Activated naive CD4-positive, alpha-beta T cell (primary cell): ENCODE data around the gene PDC.
"Not testable (repeated sequence)": the region's sequence is repeated elsewhere in the genome, so short reads cannot be mapped to it uniquely, and the experiment has no call there.

Experiments
- DNase-seq, 4 experiments: peaks; one replicate each; lab custom pipeline; 2025; lab: John Stamatoyannopoulos, UW

Gene PDC

DNA sequence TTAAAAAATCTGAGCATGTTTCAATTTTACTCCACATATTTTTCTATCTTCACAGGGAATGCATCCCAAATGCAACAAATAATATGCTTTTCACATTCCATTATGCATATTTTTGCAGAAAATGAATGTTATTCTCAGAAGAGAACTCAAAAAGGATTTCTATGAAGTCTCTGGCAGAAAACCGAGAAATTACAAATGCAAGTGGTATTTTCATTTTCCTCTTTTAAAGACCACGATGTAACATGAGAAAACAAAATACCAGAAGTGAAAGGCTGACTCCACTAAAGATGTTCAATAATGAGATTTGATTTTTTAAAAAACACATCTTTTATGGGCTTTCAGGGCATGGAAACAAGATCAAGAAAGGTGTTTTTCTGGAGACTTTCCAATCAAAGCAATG is 5.0 kb upstream of the PDC start:
- no peak for DNase-seq

DNA sequence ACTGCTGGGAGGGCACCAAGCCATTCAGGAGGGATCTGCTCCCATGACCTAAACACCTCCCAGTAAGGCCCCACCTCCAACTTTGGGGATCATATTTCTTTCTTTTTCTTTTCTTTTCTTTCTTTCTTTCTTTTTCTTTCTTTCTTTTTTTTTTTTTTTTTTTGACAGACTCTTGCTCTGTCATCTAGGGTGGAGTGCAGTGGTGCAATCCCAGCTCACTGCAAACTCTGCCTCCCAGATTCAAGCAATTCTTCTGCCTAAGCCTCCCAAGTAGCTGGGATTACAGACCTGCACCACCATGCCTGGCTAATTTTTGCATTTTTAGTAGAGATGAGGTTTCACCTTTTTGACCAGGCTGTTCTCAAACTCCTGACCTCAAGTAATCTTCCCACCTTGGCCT is 4.6 kb upstream of the PDC start:
- not testable (repeated sequence) for DNase-seq

DNA sequence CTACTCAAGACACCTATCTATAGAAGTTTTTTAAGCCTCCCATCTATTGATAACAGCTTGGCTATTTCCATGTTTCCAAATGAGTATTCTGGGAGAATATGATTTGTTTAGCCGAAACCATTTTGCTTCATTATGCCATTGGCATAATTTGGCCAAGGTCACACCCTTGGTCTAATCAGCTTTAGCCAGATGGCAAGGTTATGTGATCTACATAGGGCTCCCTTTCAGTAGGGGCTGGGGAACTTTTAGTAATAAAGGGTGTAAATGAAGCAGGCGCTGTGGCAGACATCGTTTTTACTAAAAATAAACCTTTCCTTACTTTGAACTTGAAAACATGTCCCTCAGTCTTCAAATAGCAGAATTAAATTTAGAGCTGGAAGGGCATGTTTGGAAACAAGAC is 3.0 kb upstream of the PDC start:
- no peak for DNase-seq

DNA sequence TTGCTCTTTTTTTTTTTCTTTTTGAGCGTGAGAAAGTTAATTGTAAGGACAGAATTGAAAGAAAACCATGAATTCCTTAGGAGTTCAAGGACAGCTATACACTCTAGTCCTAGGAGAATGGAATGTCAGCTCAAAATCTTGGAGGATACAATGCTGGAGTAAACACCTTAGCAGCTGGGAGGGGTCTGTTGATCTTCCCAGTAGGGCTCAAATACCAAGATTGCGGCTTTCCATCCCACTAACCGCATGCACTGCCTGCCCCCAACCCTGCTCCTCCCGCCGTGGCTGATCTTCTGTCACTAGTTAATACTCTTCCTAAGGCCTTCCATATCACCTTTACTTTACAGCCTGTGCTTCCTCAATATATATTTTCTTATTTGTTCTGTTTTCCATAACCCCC is 2.6 kb upstream of the PDC start:
- no peak for DNase-seq

DNA sequence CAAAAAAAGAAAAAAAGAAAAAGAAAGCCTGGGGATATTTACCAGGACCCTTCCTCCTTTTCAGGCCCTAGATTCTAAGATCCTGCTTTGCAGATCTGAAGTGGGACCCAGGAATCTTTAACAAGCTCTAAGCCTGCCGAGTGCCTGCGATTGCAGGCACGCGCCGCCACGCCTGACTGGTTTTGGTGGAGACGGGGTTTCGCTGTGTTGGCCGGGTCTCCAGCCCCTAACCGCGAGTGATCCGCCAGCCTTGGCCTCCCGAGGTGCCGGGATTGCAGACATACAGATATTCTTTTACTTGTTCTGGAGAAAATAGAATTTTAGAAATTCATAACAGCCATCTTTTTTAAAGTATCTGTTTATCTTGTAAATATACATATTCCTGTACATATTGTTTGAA is 1.8 kb downstream of the PDC start:
- DNase-seq, result not testable (repeated sequence)

DNA sequence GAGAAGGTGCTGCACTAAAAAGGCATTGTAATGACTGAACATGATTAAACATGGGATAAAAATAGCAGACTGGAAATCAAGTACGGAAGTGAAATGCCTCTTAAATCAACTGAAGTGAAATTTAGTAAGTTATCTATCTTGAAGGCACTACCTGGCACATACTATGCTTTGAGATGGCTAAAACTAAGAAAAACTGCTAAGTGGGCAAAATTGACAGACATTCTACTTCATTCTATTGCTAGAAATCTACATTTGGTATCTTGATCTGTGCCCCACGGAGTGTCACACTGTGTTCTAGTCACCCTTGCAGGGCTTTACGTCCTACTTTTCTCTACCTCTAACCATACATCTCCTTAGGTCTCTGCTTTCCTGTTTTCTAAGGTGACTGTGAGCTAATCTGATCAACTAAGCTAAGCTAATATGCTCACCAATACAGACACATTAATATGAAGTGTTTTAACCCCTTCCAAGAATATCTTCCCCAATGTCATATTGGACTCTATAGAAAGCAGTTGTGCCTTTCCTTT is 4.1 kb downstream of the PDC start:
- no peak for DNase-seq

DNA sequence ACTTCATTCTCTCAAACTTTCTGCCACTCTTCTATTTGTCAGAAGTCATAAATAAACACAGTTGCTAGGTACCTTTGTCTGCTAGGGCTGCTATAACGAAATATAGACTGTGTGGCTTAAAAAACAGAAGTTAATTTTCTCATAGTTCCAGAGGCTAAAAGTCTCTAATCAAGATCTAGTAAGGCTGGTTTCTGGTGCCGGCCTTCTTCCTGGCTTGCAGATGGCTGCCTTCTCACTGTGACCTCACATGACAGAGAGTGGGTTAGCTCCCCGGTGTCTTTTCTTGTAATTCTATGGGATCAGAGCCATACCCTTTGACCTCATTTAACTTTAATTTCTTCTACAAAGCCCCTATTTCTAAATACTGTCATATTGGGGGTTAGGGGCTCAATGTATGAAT is 5.9 kb downstream of the PDC start:
- DNase-seq, result no peak

DNA sequence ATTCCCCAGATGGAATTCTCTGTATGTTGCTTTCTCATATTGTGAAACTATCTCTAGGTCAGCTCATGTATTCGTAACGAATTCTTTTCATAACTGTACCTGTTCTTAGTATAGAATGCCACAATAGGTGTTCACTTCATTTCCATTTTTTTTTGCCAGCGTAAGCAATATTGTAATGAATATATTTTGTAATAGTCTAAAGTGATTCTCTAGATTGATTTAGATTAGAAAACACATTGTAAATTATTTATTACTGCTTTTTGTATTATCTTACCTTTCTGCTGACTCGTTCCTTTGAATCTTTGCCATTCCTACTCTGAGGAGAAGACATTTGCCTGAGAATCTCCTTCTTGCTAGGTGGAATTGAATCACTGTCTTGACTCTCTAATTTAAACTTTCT is 14.8 kb downstream of the PDC start:
- DNase-seq, result no peak

DNA sequence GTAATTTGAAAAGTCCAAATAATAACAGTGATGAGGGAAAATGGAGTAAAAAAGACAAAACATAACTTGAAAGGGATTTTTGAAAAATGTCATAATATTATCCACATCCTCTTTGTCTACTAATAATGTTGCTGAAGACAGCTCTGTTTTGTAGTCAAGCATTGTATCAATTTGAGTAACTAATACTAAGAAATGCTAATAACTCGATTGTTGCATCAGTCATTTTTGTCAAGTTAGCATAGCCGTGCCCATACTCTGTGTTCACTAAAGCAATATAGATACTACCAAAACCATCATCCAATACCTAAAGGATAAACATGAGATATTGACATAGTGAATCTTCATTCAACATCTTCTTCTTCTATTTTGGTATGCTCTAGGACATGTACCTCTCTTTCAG is 17.3 kb downstream of the PDC start:
- DNase-seq, result no peak

DNA sequence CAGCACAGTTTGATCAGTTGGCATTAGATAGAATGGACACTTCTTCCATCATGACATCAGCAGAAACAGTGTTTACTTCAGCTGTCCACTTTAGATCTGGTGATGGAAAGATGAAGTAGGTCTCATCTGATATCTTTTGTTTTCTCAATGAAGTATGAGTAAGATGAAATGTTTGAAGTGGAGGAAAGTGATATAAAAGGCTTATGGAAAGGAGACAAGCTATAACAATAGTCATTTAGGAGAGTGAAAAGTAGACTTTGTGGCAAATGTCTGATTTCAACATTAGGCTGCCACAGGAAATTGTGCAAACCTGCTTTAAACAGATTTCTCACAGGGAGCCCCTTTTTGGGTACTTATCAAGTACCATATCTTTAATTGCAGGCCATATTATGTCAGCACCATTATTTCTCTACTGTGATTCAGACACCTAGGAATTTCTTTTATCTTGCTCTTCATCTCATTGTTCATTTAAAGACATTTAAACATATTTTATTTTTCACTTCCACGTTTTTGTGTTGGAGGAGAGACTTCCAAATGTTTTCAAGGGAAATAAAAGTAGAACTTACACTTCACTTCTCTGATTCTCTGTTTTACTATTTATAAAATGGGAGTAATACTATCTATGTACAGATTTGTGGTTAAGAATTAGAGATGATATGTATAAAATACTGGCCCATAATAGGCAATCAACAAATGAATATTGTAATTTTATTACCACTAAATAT is 18.1 kb downstream of the PDC start:
- DNase-seq, result no peak

DNA sequence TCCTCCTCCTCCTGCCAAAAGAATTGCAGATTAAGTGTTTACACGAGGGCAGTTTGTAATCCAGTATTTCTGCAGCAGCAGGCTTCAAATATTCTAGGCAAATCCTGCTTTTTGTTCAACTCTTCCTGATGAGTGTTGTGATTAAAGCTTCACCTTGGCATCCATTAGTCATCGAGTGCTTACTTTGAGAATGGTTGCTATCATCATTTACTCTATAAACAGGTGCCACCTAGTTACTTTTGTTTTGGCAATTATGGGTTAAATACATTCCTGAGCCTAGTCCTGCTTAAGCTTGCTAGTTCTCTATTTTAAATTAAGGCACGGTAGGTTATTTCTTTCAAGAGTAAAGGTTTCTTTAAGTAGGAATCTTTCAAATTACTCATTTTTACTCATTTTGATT is 20.3 kb downstream of the PDC start:
- no peak for DNase-seq

DNA sequence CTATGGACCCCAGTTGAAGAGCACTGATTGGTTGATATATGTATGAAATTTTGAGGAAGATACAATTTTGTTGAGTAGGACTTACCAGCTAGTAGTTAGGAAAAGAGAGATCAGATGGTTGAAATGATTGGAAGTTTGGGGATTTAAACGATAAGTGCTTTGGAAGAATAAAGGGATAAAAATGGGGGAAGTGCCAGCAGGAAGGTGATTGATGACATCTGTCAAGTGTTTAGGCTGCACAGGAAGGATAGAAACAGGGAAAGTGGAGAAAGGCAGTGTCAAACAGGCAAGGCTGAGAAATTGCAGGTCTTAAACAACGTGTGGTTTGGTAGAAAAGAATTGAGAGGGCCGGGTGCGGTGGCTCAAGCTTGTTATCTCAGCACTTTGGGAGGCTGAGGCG is 22.3 kb downstream of the PDC start:
- no peak for DNase-seq

DNA sequence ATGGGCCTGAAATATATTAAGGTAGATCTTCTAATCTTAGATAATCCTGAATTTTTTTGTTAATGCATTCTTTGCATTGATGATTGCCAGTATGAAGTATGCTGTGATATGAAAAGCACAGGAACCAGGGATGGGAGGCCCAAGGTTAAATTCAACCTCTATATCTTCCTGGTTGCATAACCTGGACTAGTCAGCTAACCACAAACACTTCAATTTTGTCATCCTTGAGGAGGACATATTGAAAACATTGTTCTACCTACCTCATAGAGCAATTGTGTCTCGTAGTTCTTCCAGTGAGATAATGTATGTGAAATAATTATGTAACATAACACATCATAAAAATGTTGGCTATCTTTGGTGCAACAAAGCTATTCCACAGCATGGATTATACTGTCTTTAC is 25.6 kb downstream of the PDC start:
- no peak for DNase-seq

DNA sequence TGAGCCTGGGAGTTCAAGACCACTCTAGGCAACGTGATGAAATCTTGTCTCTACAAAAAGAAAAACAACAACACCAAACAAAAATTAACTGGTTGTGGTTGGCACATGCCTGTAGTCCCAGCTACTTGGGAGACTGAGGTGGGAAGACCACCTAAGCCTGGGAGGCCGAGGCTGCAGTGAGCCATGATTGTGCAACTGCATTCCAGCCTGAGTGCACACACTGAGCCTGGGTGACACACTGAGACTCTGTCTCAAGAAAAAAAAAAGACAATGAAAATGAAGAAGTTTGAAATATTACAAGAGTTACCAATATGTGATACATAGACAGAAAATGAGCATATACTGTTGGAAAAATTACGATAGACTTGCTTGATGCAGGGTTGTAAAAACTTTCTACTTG is 31.9 kb downstream of the PDC start:
- DNase-seq, result no peak

DNA sequence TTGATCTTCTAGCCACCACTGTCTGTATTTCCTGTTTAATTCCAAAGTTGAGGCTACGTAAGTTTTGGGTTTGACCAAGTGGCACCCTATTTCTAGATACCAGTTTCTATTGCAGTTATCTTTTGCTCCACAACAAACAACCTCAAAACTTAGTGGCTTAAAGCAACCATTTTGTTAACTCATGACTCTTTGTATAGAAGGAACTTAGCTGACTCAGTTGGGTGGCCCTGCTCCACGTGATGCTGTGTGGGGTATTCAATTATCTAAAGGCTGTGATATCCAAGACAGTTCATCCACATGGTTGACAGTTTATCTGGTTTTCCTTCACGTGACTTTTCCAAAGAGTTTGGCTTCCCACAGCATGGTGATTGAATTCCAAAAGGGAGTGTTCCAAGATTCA is 34.8 kb downstream of the PDC start:
- no peak for DNase-seq

DNA sequence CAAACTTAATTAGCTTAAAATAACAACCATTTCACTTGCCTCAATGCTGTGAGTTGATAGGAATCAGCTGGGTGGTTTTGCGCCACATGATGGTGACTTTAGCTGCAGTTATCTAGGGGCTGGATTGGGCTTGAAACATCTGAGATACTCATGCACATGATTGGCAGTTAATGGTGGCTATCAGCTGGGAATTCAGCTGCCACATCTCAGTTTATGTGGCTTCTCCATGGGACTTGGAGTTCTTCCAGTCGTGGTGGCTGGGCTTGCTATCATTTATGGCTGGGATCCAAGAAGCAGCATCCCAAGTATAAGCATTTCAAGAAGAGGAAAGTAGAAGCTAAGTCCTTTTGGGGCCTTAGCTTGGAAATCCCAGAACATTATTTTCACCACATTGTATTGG is 36.4 kb downstream of the PDC start:
- DNase-seq, result no peak

DNA sequence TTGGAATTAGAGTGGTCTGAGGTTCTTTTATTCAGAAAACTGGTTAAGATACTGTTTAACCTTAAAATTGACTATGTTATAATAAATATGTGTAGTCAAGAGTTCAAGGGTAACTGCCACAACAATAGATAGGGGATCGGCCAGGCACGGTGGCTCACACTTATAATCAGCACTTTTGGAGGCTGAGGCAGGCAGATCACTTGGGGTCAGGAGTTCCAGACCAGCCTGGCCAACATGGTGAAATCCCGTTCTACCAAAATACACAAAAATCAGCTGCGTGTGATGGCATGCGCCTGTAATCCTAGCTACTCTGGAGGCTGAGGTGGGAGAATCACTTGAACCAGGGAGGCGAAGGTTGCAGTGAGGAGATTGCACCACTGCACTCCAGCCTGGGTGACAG is 39.5 kb downstream of the PDC start:
- DNase-seq, result no peak

DNA sequence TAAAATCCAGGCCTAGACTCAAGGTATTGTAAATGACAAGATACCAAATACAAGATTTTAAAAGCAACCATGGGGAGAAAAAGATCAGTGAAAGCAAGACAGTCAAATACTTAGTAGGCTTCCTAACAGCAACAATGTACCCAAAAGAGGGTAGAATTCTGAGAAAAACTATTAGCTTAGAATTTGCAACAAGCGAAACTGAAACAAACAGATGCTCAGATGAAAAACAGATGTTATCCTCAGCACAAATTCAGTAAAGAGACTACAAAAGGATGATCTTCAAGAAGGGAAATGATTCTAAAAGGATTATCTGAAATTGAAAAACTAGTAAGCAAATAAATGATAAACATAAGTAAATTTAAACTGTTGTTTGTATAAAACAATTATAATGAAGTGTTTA is 40.0 kb downstream of the PDC start:
- no peak for DNase-seq

DNA sequence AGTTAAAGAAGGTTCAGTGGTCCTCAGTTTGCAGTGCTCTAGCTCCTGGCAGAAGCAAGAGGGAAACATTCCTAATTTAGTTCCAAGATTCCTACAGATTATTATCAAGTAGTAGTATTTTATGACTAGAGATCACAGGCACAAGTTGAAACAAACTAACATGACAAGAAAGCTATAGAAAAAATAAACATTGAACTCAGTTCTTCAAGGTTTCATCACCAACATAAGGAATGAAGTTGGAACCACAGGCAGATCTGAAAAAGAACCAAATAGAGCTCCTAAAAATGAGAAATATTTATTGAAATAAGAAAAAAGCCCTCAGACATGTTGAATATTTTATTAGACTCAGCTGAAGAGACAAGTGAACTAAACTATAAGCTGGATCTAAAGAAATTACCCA is 40.6 kb downstream of the PDC start:
- DNase-seq, result no peak

DNA sequence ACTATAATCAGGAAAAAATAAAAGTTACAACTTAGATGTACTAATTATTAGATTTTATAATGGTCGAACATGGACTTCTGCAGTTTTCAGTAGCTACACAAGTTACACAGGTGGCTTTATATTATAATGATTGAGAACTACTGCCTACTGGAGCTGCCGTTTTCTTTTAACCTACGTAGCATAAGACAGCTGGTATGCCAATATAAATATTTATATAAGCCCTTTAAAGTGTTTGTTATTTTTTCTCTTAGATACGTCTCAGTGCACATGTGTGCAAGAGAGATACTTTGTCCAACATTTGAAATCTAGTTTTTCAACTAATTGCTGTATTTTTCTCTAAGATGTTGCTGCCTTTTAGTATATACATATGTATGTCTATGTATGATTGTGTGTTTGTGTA is 42.4 kb downstream of the PDC start:
- DNase-seq, result no peak

DNA sequence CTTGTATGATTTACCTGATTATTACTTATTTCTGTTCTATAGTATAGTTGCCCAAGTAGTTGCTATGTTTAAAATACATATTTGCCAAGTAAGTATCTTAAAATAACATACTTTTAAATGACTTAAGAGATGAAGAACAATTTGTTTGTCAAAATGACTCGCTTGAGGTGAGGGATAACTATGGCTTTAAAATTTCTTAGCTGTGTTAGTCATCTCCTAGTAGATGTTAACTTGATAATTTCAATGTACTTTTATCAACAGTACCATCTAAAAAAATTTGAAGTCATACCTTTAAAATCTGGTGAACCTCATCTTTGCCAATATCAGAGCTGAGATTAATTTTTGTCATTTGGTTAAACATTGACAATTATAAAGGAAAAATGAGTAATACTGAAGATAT is 47.6 kb downstream of the PDC start:
- DNase-seq, result no peak

DNA sequence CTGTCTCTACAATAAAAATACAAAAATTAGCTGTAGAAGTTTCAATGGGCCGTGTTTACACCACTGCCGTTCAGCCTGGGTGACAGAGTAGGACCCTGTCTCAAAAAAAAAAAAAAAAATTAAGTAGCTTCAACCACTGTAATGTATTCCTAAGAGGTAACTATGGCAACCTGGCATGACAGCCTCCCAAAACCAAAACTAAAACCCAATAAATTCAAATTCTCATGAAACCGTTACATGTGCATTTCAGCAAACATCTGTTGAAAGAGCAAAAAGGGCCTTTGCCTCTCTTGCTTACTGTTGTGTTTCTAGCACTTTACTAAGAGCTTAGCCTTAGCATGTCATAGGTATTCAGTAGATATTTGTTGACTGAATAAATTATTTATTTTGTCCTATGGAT is 51.8 kb downstream of the PDC start:
- DNase-seq, result no peak

DNA sequence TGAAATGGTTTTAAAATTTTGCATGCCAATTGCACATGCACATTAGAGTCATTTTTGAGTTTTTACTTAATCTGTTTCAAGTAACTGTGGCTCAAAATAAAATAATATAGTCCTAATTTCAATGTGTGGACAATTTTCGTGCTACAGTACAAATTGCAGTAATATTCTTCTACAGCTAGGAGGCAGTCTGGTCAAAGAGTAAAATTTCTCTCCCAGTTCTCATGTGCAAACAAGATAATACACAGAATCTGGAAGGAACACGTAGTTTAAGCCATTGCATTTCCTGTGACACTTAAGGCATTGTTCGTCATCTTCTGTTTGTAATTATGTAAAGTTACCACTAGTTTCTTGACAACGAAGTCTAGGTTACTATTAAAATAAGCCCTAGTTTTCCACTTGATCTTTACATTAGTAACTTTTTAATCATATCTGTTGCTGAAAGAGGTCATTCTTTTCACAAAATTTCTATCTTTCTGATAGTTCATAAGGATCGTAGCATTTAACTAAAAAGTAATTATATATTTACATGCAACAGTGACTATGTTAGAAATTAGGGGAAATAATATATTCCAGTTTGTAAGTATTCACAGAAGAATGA is 56.4 kb downstream of the PDC start:
- DNase-seq, result no peak

DNA sequence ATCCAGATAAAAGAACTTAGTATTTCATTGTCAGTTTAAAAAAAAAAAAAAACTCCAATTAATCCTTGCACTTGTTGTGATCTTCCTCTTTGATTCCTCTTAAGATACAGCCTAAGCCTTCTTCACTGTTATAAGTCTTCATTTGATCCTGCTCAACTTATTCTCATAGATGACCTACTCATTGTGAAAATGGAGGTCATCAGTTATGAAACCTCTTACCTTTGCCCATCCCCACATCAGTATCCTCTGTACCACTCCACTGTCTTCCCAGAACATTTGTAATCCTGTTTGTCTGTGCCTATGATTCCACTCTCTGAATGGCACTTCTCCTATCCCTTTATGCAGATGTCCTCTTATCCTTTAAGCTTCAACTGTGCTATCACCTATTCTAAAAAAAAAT is 57.3 kb downstream of the PDC start:
- no peak for DNase-seq
